Fibroblast of lung (primary cell): ENCODE data around the gene COMMD3.

Source experiments
- CTCF ChIP-seq, 2 donors: IDR thresholded peaks in 1 of 2; conservative IDR thresholded peaks in 1 of 2; 1 replicate in 1 of 2; 2 replicates in 1 of 2; pipeline ENCODE4 v1.5.1; 2011 to 2012; ENCODE audit warnings: low read length in 2 of 2, control low read depth in 1 of 2, inconsistent platforms in 1 of 2, low read depth in 1 of 2, mild to moderate bottlenecking in 1 of 2
- EZH2 ChIP-seq: IDR thresholded peaks from 2 replicates; pipeline ENCODE4 v1.5.1; 2012; ENCODE audit warnings: low read length, control low read depth, mild to moderate bottlenecking; ENCODE audit errors: missing control alignments

- TF ChIP-seq EZH2 (no peak), CTCF (conservative IDR thresholded peaks at IDR 0.05 in 1 of 2, IDR thresholded peaks at IDR 0.05 in 1 of 2; ENCODE audit: low read depth in 1 of 2, low read length in 2 of 2) (no peak)
These were observed 518 bp upstream of the COMMD3 start for GRCh38 chr10:22315455-22316285.
